Testis (tissue), 3 donors: ENCODE measurements around the gene ESR1. TPM values are rescaled to one million over a fixed set of nuclear protein-coding genes. Genes with fewer than 3 reads are reported as not detected.

Experiments
- DNase-seq: peaks from one replicate; pipeline ENCODE4 v3.0.0-alpha.2; 2019
- H3K27ac ChIP-seq, 2 donors: fragments of 200-600 bp; sonication (generic); one replicate each; pipeline ENCODE4 v1.5.1; 2019
- H3K27me3 ChIP-seq: fragments of 200-600 bp; sonication (generic); one replicate; pipeline ENCODE4 v1.5.1; 2019
- H3K36me3 ChIP-seq: fragments of 200-600 bp; sonication (generic); one replicate; pipeline ENCODE4 v1.5.1; 2017; ENCODE audit warnings: low read depth; ENCODE audit errors: missing control alignments
- H3K4me1 ChIP-seq: fragments of 200-600 bp; sonication (generic); one replicate; pipeline ENCODE4 v1.5.1; 2019
- H3K4me3 ChIP-seq, 2 donors: fragments of 200-600 bp; sonication (generic); one replicate each; pipeline ENCODE4 v1.5.1; 2017 to 2019
- H3K9me3 ChIP-seq: fragments of 200-600 bp; sonication (generic); one replicate; pipeline ENCODE4 v1.5.1; 2017
- POLR2A ChIP-seq: fragments of 450-650 bp; IDR thresholded peaks from one replicate; pipeline ENCODE4 v1.6.1; 2017; ENCODE audit warnings: antibody characterized with exemption, mild to moderate bottlenecking, moderate library complexity
- WGBS, 2 donors: methylation state at CpG; one replicate each; pipeline ENCODE4 v1.1.5; 2018; 5-methylcytosine and 5-hydroxymethylcytosine counted together
- intact Hi-C: fragments of 100-400 bp; cut with DNase I; formaldehyde crosslinking; loops from one replicate; pipeline ENCODE4 v1.15.1; 2023; ENCODE audit warnings: low total_unique reads
- polyA plus RNA-seq: library from polyadenylated mRNA; stranded (reverse); fragments of 350-450 nt; fragmentation: Illumina TruSeq; extraction: RNeasy Lipid Tissue Mini Kit (QIAGEN cat#74804); gene quantifications from one replicate; pipeline ENCODE4 v1.2.3, GENCODE V29; 2014; ENCODE audit warnings: low read depth, low replicate concordance; ENCODE audit not compliant: insufficient read depth
- total RNA-seq, 2 donors: library from RNA; depleted of rRNA; stranded (reverse); fragments of >200 nt; gene quantifications; one replicate each; pipeline ENCODE4 v1.2.3, GENCODE V29; 2016
- TF ChIP-seq, protein P1 (sequence below), 3 experiments: fragments of 450-650 bp in 2 of 3; fragments of 200-600 bp in 1 of 3; sonication (generic) in 1 of 3; IDR thresholded peaks; one replicate each; pipeline ENCODE4 v1.5.1; 2016 to 2019; ENCODE audit warnings: antibody characterized with exemption in 3 of 3, mild to moderate bottlenecking in 2 of 3, moderate library complexity in 1 of 3

ESR1 gene
- total and polyA plus RNA-seq, 3 donors from 2014 or later = 4.3 to 9.3 (median 8.1) TPM

DNA sequence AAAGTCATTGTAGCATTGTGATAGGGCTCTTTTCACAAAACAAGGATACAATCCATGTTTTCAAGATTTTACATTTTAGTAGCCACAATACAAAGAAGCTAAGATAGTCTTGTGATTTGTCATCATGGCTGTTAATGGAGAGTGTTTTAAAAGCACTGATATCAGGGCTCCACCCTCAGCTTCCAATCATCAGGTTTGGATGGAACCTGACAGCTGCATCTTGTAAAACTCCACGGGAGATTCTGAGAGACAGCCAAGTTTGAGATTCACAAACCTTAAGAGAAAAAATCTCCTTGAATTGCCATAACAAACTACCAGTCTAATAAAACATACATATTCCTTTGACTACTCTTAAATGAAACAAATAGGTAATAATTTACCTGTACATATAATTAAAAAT is 280.2 kb downstream of the ESR1 start:
- Histone ChIP-seq H3K4me3 (no peak overlapping the region), H3K36me3 (no peaks in the 10 kb centered on the region), H3K4me1 (no peaks in the 10 kb centered on the region), H3K9me3 (no peaks in the 10 kb centered on the region), H3K27ac (no peak overlapping the region), H3K27me3 (no peaks in the 10 kb centered on the region)
- intact Hi-C loops = no loop called here
- DNase-seq = no peak
- 54 to 58% methylated on average over 1 of the region's 1 CpG for WGBS, 2 donors
- TF ChIP-seq, protein P1, sequence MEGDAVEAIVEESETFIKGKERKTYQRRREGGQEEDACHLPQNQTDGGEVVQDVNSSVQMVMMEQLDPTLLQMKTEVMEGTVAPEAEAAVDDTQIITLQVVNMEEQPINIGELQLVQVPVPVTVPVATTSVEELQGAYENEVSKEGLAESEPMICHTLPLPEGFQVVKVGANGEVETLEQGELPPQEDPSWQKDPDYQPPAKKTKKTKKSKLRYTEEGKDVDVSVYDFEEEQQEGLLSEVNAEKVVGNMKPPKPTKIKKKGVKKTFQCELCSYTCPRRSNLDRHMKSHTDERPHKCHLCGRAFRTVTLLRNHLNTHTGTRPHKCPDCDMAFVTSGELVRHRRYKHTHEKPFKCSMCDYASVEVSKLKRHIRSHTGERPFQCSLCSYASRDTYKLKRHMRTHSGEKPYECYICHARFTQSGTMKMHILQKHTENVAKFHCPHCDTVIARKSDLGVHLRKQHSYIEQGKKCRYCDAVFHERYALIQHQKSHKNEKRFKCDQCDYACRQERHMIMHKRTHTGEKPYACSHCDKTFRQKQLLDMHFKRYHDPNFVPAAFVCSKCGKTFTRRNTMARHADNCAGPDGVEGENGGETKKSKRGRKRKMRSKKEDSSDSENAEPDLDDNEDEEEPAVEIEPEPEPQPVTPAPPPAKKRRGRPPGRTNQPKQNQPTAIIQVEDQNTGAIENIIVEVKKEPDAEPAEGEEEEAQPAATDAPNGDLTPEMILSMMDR (IDR thresholded peaks at IDR 0.05) = no peak
- no peak for TF ChIP-seq POLR2A

DNA sequence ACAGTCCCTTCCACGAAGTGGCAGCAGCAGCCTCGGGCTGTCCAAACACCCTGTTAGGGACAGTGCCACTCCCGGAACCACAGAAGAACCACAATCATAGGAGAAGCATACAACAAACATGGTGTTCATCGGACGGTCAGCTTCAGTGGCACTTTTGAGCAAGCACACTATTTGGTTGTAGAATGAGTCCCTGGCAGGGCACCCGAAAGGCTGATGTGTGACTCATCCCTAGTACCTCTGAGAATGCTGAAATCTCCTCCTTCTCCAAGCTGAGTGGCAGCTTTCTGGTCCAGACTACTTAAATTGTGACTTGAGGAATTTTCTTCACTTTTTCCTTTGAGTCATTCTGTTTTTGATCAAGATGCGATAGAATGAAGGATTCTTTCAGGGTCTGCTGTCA is 282.5 kb downstream of the ESR1 start:
- H3K4me3 ChIP-seq = no peak overlapping the region
- 90 to 94% methylated on average over 7 of the region's 7 CpGs for WGBS, 2 donors
- intact Hi-C loops = no loop called here
- no peak for TF ChIP-seq POLR2A
- TF ChIP-seq, protein P1 (IDR thresholded peaks at IDR 0.05) = no peak
- no peaks in the 10 kb centered on the region for H3K9me3 ChIP-seq
- H3K27me3 ChIP-seq = no peaks in the 10 kb centered on the region
- H3K36me3 ChIP-seq = no peaks in the 10 kb centered on the region
- H3K4me1 ChIP-seq = no peaks in the 10 kb centered on the region
- no peak for DNase-seq
- no peak overlapping the region for H3K27ac ChIP-seq

- intact Hi-C loops = no loop called here
- 38 to 68% methylated on average over 1 to 2 of the region's 2 CpGs for WGBS, 2 donors
- Histone ChIP-seq H3K27me3 (no peaks in the 10 kb centered on the region), H3K4me3 (no peak overlapping the region), H3K36me3 (no peaks in the 10 kb centered on the region), H3K4me1 (no peaks in the 10 kb centered on the region), H3K27ac (no peak overlapping the region), H3K9me3 (no peaks in the 10 kb centered on the region)
- no peak for DNase-seq
- no peak for TF ChIP-seq POLR2A
- TF ChIP-seq, protein P1 (IDR thresholded peaks at IDR 0.05) = no peak
Measured at GRCh38 chr6:152091201-152091600, 283.7 kb downstream of the ESR1 start.

DNA sequence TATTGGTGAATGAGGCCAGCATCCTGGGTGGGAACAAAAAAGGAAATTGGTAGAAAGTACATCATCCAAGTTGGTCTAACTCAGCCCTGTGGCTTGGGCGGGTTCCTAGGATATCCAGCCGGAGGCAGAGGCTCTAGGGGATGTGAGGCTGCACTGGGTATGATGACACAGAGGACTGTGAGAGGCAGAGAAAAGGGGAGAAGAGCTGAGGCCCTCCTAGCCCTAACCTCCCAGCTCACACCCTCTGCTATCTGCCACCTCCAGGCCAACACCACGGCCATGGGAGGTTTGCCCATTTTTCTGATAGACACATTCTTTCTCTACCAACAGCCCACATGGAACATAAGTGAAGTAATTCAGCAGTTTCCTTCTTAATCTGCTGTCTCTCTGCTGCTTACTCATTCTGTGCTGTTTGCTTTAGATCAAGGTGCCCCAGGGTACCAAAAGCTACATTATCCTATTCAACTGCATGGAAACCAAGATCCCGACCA is 284.4 kb downstream of the ESR1 start:
- no peaks in the 10 kb centered on the region for H3K4me1 ChIP-seq
- intact Hi-C loops = no loop called here
- H3K27me3 ChIP-seq = no peaks in the 10 kb centered on the region
- 88 to 93% methylated on average over 4 of the region's 4 CpGs for WGBS, 2 donors
- no peaks in the 10 kb centered on the region for H3K9me3 ChIP-seq
- DNase-seq = no peak
- no peak overlapping the region for H3K4me3 ChIP-seq
- no peaks in the 10 kb centered on the region for H3K36me3 ChIP-seq
- no peak for TF ChIP-seq POLR2A
- TF ChIP-seq, protein P1 (IDR thresholded peaks at IDR 0.05) = no peak
- H3K27ac ChIP-seq = no peak overlapping the region

GRCh38 chr6:152093711-152094110 is 286.2 kb downstream of the ESR1 start:
- intact Hi-C loops = no loop called here
- DNase-seq = no peak
- Histone ChIP-seq H3K27ac (no peak overlapping the region), H3K9me3 (no peaks in the 10 kb centered on the region), H3K4me1 (no peaks in the 10 kb centered on the region), H3K36me3 (no peaks in the 10 kb centered on the region), H3K27me3 (no peaks in the 10 kb centered on the region), H3K4me3 (no peak overlapping the region)
- WGBS, 2 donors = 84 to 91% methylated on average over 6 of the region's 6 CpGs
- no peak for TF ChIP-seq POLR2A
- TF ChIP-seq, protein P1 (IDR thresholded peaks at IDR 0.05) = no peak
